Adipose tissue (tissue), 3 donors: Measurements from ENCODE around the gene IRF8. TPM values are rescaled to one million over a fixed set of nuclear protein-coding genes. Genes with fewer than 3 reads are reported as not detected.
"Not testable (repeated sequence)": the region's sequence is repeated elsewhere in the genome, so short reads cannot be mapped to it uniquely, and the experiment has no call there.

Source experiments
- H3K27ac ChIP-seq: one replicate; pipeline ENCODE4 v1.5.1; 2013; ENCODE audit warnings: low read depth, low read length
- WGBS, 3 donors: extraction: QIAGEN DNeasy Blood & Tissue Kit; methylation state at CpG; one replicate each; pipeline ENCODE4 v1.1.7; 2013; 5-methylcytosine and 5-hydroxymethylcytosine counted together
- polyA plus RNA-seq, 3 donors: library from polyadenylated mRNA; stranded (reverse); fragments of 200-250 nt; gene quantifications; one replicate each; pipeline ENCODE4 v1.2.3, GENCODE V29; 2013
- donor health status: healthy with polysubstance abuse.
- donor health status: Bipolar disorder and iron deficiency.
- donor health status: healthy.

The IRF8 gene
- polyA plus RNA-seq, 3 donors, result 7.0 to 96.5 (median 10.3) TPM

- WGBS, 3 donors, result 65 to 78% (median 75%) methylated on average over 6 of the region's 6 CpGs
Observed at GRCh38 chr16:85885537-85885936, 13.4 kb upstream of the IRF8 start.

GRCh38 chr16:85888405-85889331, 10.3 kb upstream of the IRF8 start:
- H3K27ac ChIP-seq, result no peak overlapping the region
- 42 to 50% (median 48%) methylated on average over 5 of the region's 5 CpGs for WGBS, 3 donors

More at GRCh38 chr16:85885537-85885936, 13.4 kb upstream of the IRF8 start:
- H3K27ac ChIP-seq, result no peak overlapping the region

GRCh38 chr16:85891033-85891775, 7.8 kb upstream of the IRF8 start:
- WGBS, 3 donors, result 71 to 89% (median 79%) methylated on average over 6 of the region's 6 CpGs
- no peak overlapping the region for H3K27ac ChIP-seq

- WGBS, 3 donors, result 56 to 83% (median 72%) methylated on average over 10 of the region's 10 CpGs
- H3K27ac ChIP-seq, result no peak overlapping the region
Observed at GRCh38 chr16:85891776-85892166, 7.2 kb upstream of the IRF8 start.

- WGBS, 3 donors, result 76 to 82% (median 81%) methylated on average over 4 of the region's 4 CpGs
- no peak overlapping the region for H3K27ac ChIP-seq
Observed at GRCh38 chr16:85892760-85893159, 6.2 kb upstream of the IRF8 start.

GRCh38 chr16:85894266-85894665, 4.7 kb upstream of the IRF8 start:
- WGBS, 3 donors, result 22 to 77% (median 73%) methylated on average over 6 of the region's 6 CpGs

GRCh38 chr16:85897382-85897781, 1.6 kb upstream of the IRF8 start:
- 17 to 38% (median 26%) methylated on average over 2 of the region's 2 CpGs for WGBS, 3 donors
- no peak overlapping the region for H3K27ac ChIP-seq

More at GRCh38 chr16:85894266-85894665, 4.7 kb upstream of the IRF8 start:
- H3K27ac ChIP-seq, result no peak overlapping the region

GRCh38 chr16:85899444-85899843, 482 bp downstream of the IRF8 start:
- H3K27ac ChIP-seq, result no peak overlapping the region
- 38 to 57% (median 42%) methylated on average over 7 of the region's 7 CpGs for WGBS, 3 donors

- no peak overlapping the region for H3K27ac ChIP-seq
- 68 to 76% (median 74%) methylated on average over 17 of the region's 17 CpGs for WGBS, 3 donors
Observed at GRCh38 chr16:85900027-85900792, 1.2 kb downstream of the IRF8 start.

- WGBS, 3 donors, result 93 to 94% (median 93%) methylated on average over 4 of the region's 4 CpGs
Observed at GRCh38 chr16:85901110-85901509, 2.1 kb downstream of the IRF8 start.

GRCh38 chr16:85901773-85902365, 2.9 kb downstream of the IRF8 start:
- H3K27ac ChIP-seq, result no peak overlapping the region
- 30 to 56% (median 30%) methylated on average over 7 of the region's 7 CpGs for WGBS, 3 donors

More at GRCh38 chr16:85901110-85901509, 2.1 kb downstream of the IRF8 start:
- H3K27ac ChIP-seq, result no peak overlapping the region

GRCh38 chr16:85902366-85903155, 3.6 kb downstream of the IRF8 start:
- 67 to 71% (median 68%) methylated on average over 20 of the region's 20 CpGs for WGBS, 3 donors
- no peak overlapping the region for H3K27ac ChIP-seq

- no peak overlapping the region for H3K27ac ChIP-seq
- WGBS, 3 donors, result 48 to 75% (median 53%) methylated on average over 6 of the region's 6 CpGs
Observed at GRCh38 chr16:85903559-85903958, 4.6 kb downstream of the IRF8 start.

GRCh38 chr16:85905110-85906095, 6.4 kb downstream of the IRF8 start:
- whole genome bisulfite sequencing, 3 donors, result 71 to 88% (median 75%) methylated on average over 20 of the region's 20 CpGs
- no peak overlapping the region for H3K27ac ChIP-seq

GRCh38 chr16:85906349-85906748, 7.4 kb downstream of the IRF8 start:
- H3K27ac ChIP-seq, result no peak overlapping the region
- WGBS, 3 donors, result 90 to 95% (median 91%) methylated on average over 13 of the region's 13 CpGs

GRCh38 chr16:85907231-85907630, 8.3 kb downstream of the IRF8 start:
- 83 to 97% (median 90%) methylated on average over 9 of the region's 9 CpGs for WGBS, 3 donors

More at GRCh38 chr16:85907231-85907630, 8.3 kb downstream of the IRF8 start:
- H3K27ac ChIP-seq, result not testable (repeated sequence)
